Measurements from ENCODE around the gene ATG12. TPM values are rescaled to one million over a fixed set of nuclear protein-coding genes. Genes with fewer than 3 reads are reported as not detected.

ATG12 gene
- total RNA-seq, 2 experiments from 2014 or later: 37.2 to 37.8 TPM

- no peak overlapping the region for H3K4me3 Mint-ChIP-seq
- peaks cover under 1% of the 10 kb centered on the region for H3K9me3 Mint-ChIP-seq
- TF ChIP-seq CTCF (IDR thresholded peaks at IDR 0.05): no peak
- peaks cover 60% of the 10 kb centered on the region for H3K36me3 Mint-ChIP-seq (ENCODE audit: low read depth)
- intact Hi-C loops (cut with micrococcal nuclease): no loop called here
- no peak for ATAC-seq
- no peak overlapping the region for H3K27ac Mint-ChIP-seq
- ChIA-PET POLR2A (no interaction called here), CTCF (no interaction called here)
- no peaks in the 10 kb centered on the region for H3K4me1 Mint-ChIP-seq (ENCODE audit: low read depth)
- no peaks in the 10 kb centered on the region for H3K27me3 Mint-ChIP-seq
- no peak for DNase-seq
These were observed 34.1 kb upstream of the ATG12 start for GRCh38 chr5:115875447-115875846.

GRCh38 chr5:115873392-115873791 is 32.0 kb upstream of the ATG12 start:
- CTCF ChIA-PET: interaction anchor here (1.0 kb wide), 1 partner anchor 14 kb away, joined by 3 read pairs; no protein-coding TSS in a partner anchor
- intact Hi-C loops (cut with micrococcal nuclease): no loop called here
- H3K27me3 Mint-ChIP-seq: no peaks in the 10 kb centered on the region
- TF ChIP-seq CTCF (IDR thresholded peaks at IDR 0.05): no peak
- peaks cover 56% of the 10 kb centered on the region for H3K36me3 Mint-ChIP-seq (ENCODE audit: low read depth)
- DNase-seq: no peak
- no peak overlapping the region for H3K4me3 Mint-ChIP-seq
- no peaks in the 10 kb centered on the region for H3K9me3 Mint-ChIP-seq
- POLR2A ChIA-PET: no interaction called here
- no peak overlapping the region for H3K27ac Mint-ChIP-seq
- no peaks in the 10 kb centered on the region for H3K4me1 Mint-ChIP-seq (ENCODE audit: low read depth)
- no peak for ATAC-seq

- ChIA-PET CTCF (no interaction called here), POLR2A (no interaction called here)
- H3K27me3 Mint-ChIP-seq: no peaks in the 10 kb centered on the region
- no peak overlapping the region for H3K4me3 Mint-ChIP-seq
- no peaks in the 10 kb centered on the region for H3K9me3 Mint-ChIP-seq
- no peak for DNase-seq
- peaks cover 2% of the 10 kb centered on the region for H3K4me1 Mint-ChIP-seq (ENCODE audit: low read depth)
- no peak for TF ChIP-seq CTCF (IDR thresholded peaks at IDR 0.05)
- no peak overlapping the region for H3K27ac Mint-ChIP-seq
- H3K36me3 Mint-ChIP-seq (ENCODE audit: low read depth): peaks cover 46% of the 10 kb centered on the region
- intact Hi-C loops (cut with micrococcal nuclease): no loop called here
- ATAC-seq: no peak
These were observed 31.1 kb upstream of the ATG12 start for GRCh38 chr5:115872447-115872846.

DNA sequence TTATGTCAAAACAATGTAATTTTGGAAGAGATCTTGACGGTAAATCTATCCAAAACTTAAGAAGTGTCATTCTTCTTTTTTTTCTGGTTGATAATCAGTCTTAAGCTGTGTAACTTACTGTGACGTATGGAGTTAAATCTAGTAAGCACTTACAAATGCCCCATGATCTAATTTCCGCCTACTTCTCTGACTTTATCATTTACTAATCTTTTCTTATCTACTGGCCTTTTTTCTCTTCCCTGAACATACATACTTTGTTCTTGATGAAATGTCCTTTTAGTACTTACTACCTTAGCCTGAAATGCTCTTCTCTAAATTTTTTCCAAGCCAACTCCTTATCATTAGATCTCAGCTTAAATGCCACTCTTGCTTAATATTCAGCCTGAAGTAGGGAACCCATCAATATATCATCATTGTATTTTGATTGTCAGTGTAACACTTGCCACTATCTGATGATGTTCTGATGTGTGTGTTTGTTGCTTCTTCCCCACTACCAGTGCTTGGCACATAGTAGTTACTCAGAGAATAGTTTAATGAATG is 28.0 kb upstream of the ATG12 start:
- Mint-ChIP-seq H3K27me3 (no peaks in the 10 kb centered on the region), H3K4me3 (no peak overlapping the region), H3K27ac (no peak overlapping the region), H3K4me1 (ENCODE audit: low read depth) (peaks cover 2% of the 10 kb centered on the region), H3K9me3 (no peaks in the 10 kb centered on the region), H3K36me3 (ENCODE audit: low read depth) (peaks cover 27% of the 10 kb centered on the region)
- TF ChIP-seq CTCF (IDR thresholded peaks at IDR 0.05): no peak
- no peak for ATAC-seq
- intact Hi-C loops (cut with micrococcal nuclease): no loop called here
- POLR2A ChIA-PET: interaction anchor here (0.6 kb wide), 1 partner anchor 631 kb away, joined by 3 read pairs; no protein-coding TSS in a partner anchor
- CTCF ChIA-PET: no interaction called here
- DNase-seq: no peak

DNA sequence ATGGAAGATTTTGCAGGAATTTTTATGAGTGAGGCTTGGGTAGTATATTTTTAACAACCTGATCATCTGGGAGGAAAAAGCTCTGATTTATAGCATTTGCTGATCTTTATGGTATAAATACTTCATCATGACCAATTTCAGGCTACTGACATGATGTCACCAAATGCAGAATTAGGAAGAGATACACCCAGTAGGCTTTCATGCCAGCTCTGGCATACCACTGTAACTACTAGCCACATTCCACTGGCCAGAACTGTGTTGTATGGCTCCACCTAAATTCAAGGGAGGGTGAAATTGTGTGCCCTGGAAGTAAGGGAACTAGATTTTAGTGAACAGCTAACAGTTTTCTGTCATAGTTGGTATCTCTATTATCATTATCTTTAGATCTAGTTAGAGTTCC is 18.0 kb upstream of the ATG12 start:
- Mint-ChIP-seq H3K27me3 (no peaks in the 10 kb centered on the region), H3K4me1 (ENCODE audit: low read depth) (peaks cover 25% of the 10 kb centered on the region), H3K9me3 (peaks cover 2% of the 10 kb centered on the region), H3K36me3 (ENCODE audit: low read depth) (peaks cover 9% of the 10 kb centered on the region), H3K4me3 (no peak overlapping the region), H3K27ac (no peak overlapping the region)
- TF ChIP-seq CTCF (IDR thresholded peaks at IDR 0.05): no peak
- intact Hi-C loops (cut with micrococcal nuclease): no loop called here
- no peak for DNase-seq
- POLR2A ChIA-PET: no interaction called here
- no peak for ATAC-seq
- CTCF ChIA-PET: interaction anchor here (1.4 kb wide), 1 partner anchor 14 kb away, joined by 3 read pairs; no protein-coding TSS in a partner anchor

Measured in activated CD8-positive, alpha-beta T cell treated with anti-CD3 and anti-CD28 coated beads for 36 hours (primary cell).